GM15510 (cell line): ENCODE results near the gene ZBTB26.

Experiments used
- POLR2A ChIP-seq: IDR thresholded peaks from 3 replicates; pipeline ENCODE4 v1.6.1; 2011; ENCODE audit warnings: borderline replicate concordance; ENCODE audit not compliant: insufficient read length; ENCODE audit errors: extremely low read depth

ZBTB26 gene

GRCh38 chr9:122900791-122901190 is 30.5 kb downstream of the ZBTB26 start:
- TF ChIP-seq POLR2A: no peak

- TF ChIP-seq POLR2A: no peak
These were observed 33.3 kb downstream of the ZBTB26 start for GRCh38 chr9:122897969-122898368.

- no peak for TF ChIP-seq POLR2A
These were observed 42.8 kb downstream of the ZBTB26 start for GRCh38 chr9:122888480-122888879.

GRCh38 chr9:122883125-122883524 is 48.2 kb downstream of the ZBTB26 start:
- no peak for TF ChIP-seq POLR2A

- no peak for TF ChIP-seq POLR2A
These were observed 51.9 kb downstream of the ZBTB26 start for GRCh38 chr9:122879443-122879842.

GRCh38 chr9:122875523-122875922 is 55.8 kb downstream of the ZBTB26 start:
- no peak for TF ChIP-seq POLR2A

GRCh38 chr9:122866079-122866478 is 65.2 kb downstream of the ZBTB26 start:
- no peak for TF ChIP-seq POLR2A
